Suprapubic skin (tissue), 4 donors: Measurements from ENCODE around the gene UBN2. TPM values are rescaled to one million over a fixed set of nuclear protein-coding genes. Genes with fewer than 3 reads are reported as not detected.

Experiments used
- DNase-seq, 2 donors: peaks; one replicate each; pipeline ENCODE4 v3.0.0-alpha.2; 2019; ENCODE audit warnings: low spot score in 2 of 2
- H3K27ac ChIP-seq: fragments of 200-600 bp; sonication (generic); one replicate; pipeline ENCODE4 v1.5.1; 2019
- H3K27me3 ChIP-seq: fragments of 200-600 bp; sonication (generic); one replicate; pipeline ENCODE4 v1.5.1; 2019
- H3K36me3 ChIP-seq: fragments of 200-600 bp; sonication (generic); one replicate; pipeline ENCODE4 v1.5.1; 2019
- H3K4me1 ChIP-seq: fragments of 200-600 bp; sonication (generic); one replicate; pipeline ENCODE4 v1.5.1; 2019
- H3K4me3 ChIP-seq: fragments of 200-600 bp; sonication (generic); one replicate; pipeline ENCODE4 v1.5.1; 2019; ENCODE audit warnings: mild to moderate bottlenecking
- H3K9me3 ChIP-seq: fragments of 200-600 bp; sonication (generic); one replicate; pipeline ENCODE4 v1.5.1; 2019
- CTCF ChIP-seq, 2 donors: fragments of 200-600 bp in 1 of 2; fragments of 450-650 bp in 1 of 2; sonication (generic) in 1 of 2; IDR thresholded peaks; one replicate each; pipeline ENCODE4 v1.5.1; 2016 to 2019; ENCODE audit warnings: antibody characterized with exemption in 2 of 2, mild to moderate bottlenecking in 1 of 2, moderate library complexity in 1 of 2
- EP300 ChIP-seq: sonication (generic); formaldehyde crosslinking; IDR thresholded peaks from one replicate; pipeline ENCODE4 v1.6.1; 2017; ENCODE audit warnings: antibody characterized with exemption
- POLR2A ChIP-seq, 2 donors: fragments of 450-650 bp; IDR thresholded peaks; one replicate each; pipeline ENCODE4 v1.6.1; 2017; ENCODE audit warnings: antibody characterized with exemption in 2 of 2, mild to moderate bottlenecking in 2 of 2, moderate library complexity in 2 of 2
- POLR2AphosphoS5 ChIP-seq, 3 donors: sonication (generic); formaldehyde crosslinking; IDR thresholded peaks; one replicate each; pipeline ENCODE4 v1.6.1; 2017; ENCODE audit warnings: antibody characterized with exemption in 3 of 3
- WGBS: methylation state at CpG from one replicate; pipeline ENCODE4 v1.1.5; 2018; 5-methylcytosine and 5-hydroxymethylcytosine counted together
- total RNA-seq, 4 donors: library from RNA; depleted of rRNA; stranded (reverse); fragments of >200 nt; gene quantifications; one replicate each; pipeline ENCODE4 v1.1.0, GENCODE V29; 2016

Gene UBN2
- total RNA-seq, result 10 to 100 TPM; 22.4 to 60.3 (median 29.2) TPM

- H3K27me3 ChIP-seq, result no peaks in the 10 kb centered on the region
- WGBS, result under 1% methylated on average over 57 of the region's 63 CpGs
- H3K27ac ChIP-seq, result peak within 1 kb of the TSS; percentile 97
- no peaks in the 10 kb centered on the region for H3K9me3 ChIP-seq
- no peaks in the 10 kb centered on the region for H3K36me3 ChIP-seq
- H3K4me1 ChIP-seq, result peaks cover 20% of the 10 kb centered on the region
- H3K4me3 ChIP-seq, result peak within 1 kb of the TSS; percentile 99
- no peak for TF ChIP-seq POLR2A (IDR thresholded peaks at IDR 0.05)
- TF ChIP-seq EP300, result no peak
- TF ChIP-seq POLR2AphosphoS5 (IDR thresholded peaks at IDR 0.05), result peak in 1 of 3 donors; percentile 31
- no peak for TF ChIP-seq CTCF (IDR thresholded peaks at IDR 0.05)
- peak; percentile 97 for DNase-seq
Measured at GRCh38 chr7:139230774-139231512, at the start of gene UBN2. Gene UBN2, plus strand, starts transcription at chr7:139231237. Its CDS starts 248 bp downstream, at chr7:139231485.

- no peak for TF ChIP-seq POLR2AphosphoS5 (IDR thresholded peaks at IDR 0.05)
- no peak for TF ChIP-seq EP300
- no peak for TF ChIP-seq POLR2A (IDR thresholded peaks at IDR 0.05)
- no peak for TF ChIP-seq CTCF (IDR thresholded peaks at IDR 0.05)
- H3K4me1 ChIP-seq, result no peaks in the 10 kb centered on the region
- DNase-seq, result no peak
- peaks cover 13% of the 10 kb centered on the region for H3K36me3 ChIP-seq
- 91% methylated on average over 2 of the region's 2 CpGs for WGBS
- no peaks in the 10 kb centered on the region for H3K27me3 ChIP-seq
- H3K4me3 ChIP-seq, result no peak overlapping the region
- no peak overlapping the region for H3K27ac ChIP-seq
- H3K9me3 ChIP-seq, result no peaks in the 10 kb centered on the region
Measured at GRCh38 chr7:139181404-139181803, 49.6 kb upstream of the UBN2 start.

- peaks cover 13% of the 10 kb centered on the region for H3K36me3 ChIP-seq
- WGBS, result 47% methylated on average over 1 of the region's 1 CpG
- H3K4me1 ChIP-seq, result no peaks in the 10 kb centered on the region
- H3K27me3 ChIP-seq, result no peaks in the 10 kb centered on the region
- H3K27ac ChIP-seq, result no peak overlapping the region
- no peak for DNase-seq
- H3K4me3 ChIP-seq, result no peak overlapping the region
- no peaks in the 10 kb centered on the region for H3K9me3 ChIP-seq
- TF ChIP-seq POLR2AphosphoS5 (IDR thresholded peaks at IDR 0.05) (no peak), CTCF (IDR thresholded peaks at IDR 0.05) (no peak), EP300 (no peak), POLR2A (IDR thresholded peaks at IDR 0.05) (no peak)
Measured at GRCh38 chr7:139182363-139182762, 48.7 kb upstream of the UBN2 start.

- no peak overlapping the region for H3K27ac ChIP-seq
- TF ChIP-seq POLR2A (IDR thresholded peaks at IDR 0.05) (no peak), POLR2AphosphoS5 (IDR thresholded peaks at IDR 0.05) (no peak), CTCF (IDR thresholded peaks at IDR 0.05) (no peak), EP300 (no peak)
- H3K27me3 ChIP-seq, result no peaks in the 10 kb centered on the region
- H3K4me1 ChIP-seq, result no peaks in the 10 kb centered on the region
- 51% methylated on average over 2 of the region's 2 CpGs for WGBS
- DNase-seq, result no peak
- peaks cover 18% of the 10 kb centered on the region for H3K36me3 ChIP-seq
- no peak overlapping the region for H3K4me3 ChIP-seq
- no peaks in the 10 kb centered on the region for H3K9me3 ChIP-seq
Measured at GRCh38 chr7:139183251-139183650, 47.8 kb upstream of the UBN2 start.

GRCh38 chr7:139183878-139184338 is 47.1 kb upstream of the UBN2 start:
- WGBS, result 81% methylated on average over 7 of the region's 7 CpGs
- DNase-seq, result no peak
- no peak for TF ChIP-seq EP300
- TF ChIP-seq POLR2AphosphoS5 (IDR thresholded peaks at IDR 0.05), result no peak
- no peak for TF ChIP-seq CTCF (IDR thresholded peaks at IDR 0.05)
- peaks cover 21% of the 10 kb centered on the region for H3K36me3 ChIP-seq
- H3K27ac ChIP-seq, result no peak overlapping the region
- no peak overlapping the region for H3K4me3 ChIP-seq
- H3K9me3 ChIP-seq, result no peaks in the 10 kb centered on the region
- no peaks in the 10 kb centered on the region for H3K27me3 ChIP-seq
- no peaks in the 10 kb centered on the region for H3K4me1 ChIP-seq
